Measurements from ENCODE around the gene PTGIR.

PTGIR gene

DNA sequence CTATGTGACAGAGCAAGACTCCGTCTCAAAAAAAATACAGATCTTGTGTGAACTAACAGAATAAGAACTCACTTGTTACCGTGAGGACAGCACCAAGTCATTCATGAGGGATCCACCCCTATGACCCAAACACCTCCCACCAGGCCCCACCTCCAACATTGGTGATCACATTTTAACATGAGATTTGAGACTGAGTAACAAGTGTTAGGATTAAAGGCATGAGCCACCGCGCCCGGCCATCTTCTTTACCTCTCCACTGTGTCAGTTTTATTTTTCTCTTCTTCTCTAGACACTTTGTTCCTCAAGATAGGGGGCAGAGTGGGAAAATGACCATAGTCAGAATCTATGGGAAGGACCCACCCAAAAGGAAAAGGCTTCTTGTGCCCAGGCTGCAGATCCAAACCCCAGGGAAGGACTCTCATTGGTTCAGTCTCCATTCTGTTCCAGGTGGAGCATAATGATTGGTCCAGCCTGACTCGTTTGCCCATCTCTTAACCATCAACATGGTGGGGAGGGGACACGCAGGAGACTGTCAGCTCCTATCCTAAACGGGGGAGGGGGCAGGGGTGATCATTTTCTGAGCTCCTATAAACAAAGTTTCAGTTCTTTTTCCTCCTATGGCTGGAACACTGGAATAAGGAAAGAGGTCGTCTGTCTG, 25.0 kb downstream of the PTGIR start:
- DNase-seq: no peak

DNA sequence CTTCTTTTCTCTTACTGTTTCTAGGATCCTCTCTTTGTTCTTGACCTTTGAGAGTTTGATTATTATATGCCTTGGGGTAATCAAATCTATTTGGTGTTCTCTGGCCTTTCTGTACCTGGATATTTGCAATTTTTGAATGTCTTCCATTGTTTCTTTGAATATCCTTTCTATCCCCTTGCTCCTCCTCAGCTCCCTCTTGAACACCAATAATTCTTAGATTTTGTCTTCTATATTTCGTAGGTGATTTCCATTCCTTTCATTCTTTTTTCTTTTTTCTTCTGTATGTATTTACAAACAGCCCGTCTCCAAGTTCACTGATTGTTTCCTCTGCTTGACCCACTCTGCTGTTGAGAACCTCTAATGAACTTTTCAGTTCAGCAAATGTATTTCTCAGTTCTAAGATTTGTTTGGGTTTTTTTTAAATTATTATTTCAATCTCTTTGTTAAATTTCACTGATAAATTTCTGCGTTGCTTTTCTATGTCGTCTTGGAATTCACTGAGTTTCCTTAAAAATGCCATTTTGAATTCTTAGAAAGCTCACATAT, 26.4 kb downstream of the PTGIR start:
- no peak for DNase-seq

DNA sequence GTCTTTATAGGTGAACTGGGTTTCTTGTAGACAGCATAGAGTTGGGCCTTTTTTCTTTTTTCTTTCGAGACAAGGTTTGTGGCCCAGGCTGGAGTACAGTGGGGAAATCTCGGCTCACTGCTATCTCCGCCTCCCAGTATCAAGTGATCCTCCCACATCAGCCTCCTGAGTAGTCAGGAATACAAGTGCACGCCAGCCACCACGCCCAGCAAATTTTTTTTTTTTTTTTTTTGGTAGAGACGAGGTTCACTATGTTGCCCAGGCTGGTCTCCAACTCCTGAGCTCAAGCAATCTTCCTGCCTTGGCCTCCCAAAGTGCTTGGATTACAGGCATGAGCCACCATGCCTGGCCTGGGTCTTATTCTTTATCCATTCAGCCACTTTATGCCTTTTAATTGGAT, 28.9 kb downstream of the PTGIR start:
- no peak for DNase-seq

DNA sequence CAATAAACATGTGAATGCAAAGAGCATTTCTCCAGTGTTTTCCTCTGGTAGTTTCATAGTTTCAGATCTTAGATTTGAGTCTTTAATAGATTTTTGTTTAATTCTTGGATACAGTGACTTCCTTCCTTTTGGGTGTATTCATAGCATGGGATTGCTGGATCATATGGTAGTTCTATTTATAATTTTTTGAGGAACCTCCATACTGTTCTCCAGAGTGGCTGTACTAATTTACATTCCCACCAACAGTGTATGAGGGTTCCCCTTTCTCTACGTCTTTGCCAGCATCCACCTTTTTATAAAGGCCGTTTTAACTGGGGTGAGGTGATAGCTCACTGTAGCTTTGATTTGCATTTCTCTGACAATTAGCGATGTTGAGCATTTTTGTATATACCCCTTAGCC, 33.0 kb downstream of the PTGIR start:
- no peak for DNase-seq

DNA sequence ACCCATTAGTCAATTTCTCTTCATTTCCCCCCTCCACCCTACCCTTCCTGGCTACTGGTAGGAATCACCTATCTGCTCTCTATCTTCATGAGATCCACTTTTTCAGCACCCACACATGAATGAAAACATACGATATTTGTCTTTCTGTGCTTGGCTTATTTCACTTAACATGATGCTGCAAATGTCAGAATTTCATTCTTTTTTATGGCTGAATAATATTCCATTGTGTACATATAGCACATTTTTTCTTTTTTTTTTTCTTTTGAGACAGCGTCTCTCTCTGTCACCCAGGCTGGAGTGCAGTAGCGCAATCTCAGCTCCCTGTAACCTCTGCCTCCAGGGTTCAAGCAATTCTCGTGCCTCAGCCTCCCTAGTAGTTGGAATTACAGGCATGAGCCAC, 33.6 kb downstream of the PTGIR start:
- DNase-seq: no peak

DNA sequence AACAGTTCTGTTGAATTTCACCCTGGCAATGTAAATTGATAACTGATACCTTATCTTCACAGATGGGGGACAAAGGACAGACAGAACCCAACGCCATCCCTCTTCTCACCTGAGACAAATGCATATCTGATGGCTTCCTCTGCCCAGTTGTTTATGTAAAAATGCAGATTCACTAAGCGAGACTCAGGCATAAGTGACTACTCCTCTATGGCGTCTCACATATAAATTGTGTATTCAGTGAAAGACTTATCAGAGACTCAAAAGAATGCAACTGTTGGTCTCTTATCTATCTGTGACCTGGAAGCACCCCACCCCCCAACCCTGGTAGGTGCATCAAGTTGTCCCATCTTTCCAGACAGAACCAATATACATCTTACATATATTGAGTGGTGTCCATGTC, 37.0 kb downstream of the PTGIR start:
- no peak for DNase-seq

DNA sequence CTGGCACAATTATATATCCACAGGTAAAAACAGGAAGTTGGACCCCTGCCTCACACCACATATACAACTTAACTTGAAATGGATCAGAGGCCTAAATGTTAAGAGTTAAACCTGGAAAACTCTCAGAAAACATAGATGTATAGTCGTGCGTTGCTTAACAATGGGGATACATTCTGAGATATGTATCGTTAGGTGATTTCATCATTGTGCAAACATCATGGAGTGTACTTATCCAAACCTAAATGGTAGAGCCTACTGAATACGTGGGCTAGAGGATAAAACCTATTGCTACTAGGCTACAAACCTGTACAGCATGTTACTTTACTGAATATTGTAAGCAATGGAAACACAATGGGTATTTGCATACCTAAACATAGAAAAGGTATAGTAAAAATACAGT, 38.6 kb downstream of the PTGIR start:
- DNase-seq: no peak

DNA sequence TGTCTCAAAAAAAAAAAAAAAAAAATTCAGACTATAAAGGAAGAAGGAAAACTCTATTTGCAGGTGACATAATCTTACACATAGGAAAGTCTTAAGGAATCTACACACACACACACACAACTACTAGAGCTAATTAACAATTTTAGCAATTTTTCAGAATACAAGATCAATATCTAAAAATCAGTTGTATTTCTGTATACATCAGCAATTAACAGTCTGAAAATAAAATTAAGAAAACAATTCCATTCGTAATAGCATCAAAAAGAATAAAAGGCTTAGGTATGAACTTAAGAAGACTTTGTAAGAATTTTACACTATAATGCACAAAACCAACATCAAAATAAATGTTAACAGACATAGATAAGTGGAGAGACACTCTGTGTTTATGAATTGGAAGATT, 39.4 kb downstream of the PTGIR start:
- DNase-seq: no peak

DNA sequence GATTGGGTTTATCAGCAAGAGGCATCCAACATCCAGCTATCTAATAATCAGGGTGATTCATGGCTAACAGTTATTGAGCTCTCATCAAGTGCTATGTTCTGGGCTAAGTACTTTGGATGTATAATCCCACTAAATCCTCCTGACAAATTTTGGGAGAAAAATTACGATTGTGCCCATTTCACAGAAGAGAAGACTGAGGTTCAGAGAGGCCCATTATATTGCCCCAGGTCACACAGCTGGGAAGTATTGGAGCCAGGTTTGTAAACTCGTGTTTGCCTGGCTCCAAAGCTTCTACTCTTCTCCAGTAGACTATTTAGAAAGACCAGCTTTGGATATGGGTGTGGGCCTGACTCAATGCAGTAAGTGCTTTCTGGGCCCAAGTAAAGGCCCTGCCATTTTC, 44.6 kb downstream of the PTGIR start:
- DNase-seq: no peak

DNA sequence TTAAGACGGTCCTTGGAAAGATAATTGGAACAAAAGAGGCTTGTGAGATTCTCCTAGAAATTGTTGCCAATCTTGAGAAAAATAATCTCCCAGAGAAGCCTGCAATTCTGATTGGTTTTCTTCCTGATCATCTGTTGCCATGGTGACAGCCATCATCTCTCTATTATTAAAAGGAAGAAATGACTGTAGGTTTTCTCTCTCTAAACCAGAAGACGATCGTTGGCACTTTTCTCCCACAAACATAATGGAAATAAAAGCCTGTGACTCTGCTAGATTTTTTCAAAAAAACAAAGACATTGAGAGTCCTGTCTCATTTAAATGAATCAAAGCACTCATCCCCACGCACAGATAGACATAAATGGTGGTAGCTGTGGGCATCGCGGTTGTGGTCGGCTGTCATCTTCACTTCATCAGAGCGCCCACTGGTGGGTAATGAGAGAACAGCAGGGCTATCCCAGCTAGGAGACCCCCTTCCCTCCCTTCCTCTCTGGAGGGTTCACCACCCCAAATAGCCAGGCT, 45.5 kb downstream of the PTGIR start:
- peak; percentile 47 for DNase-seq

DNA sequence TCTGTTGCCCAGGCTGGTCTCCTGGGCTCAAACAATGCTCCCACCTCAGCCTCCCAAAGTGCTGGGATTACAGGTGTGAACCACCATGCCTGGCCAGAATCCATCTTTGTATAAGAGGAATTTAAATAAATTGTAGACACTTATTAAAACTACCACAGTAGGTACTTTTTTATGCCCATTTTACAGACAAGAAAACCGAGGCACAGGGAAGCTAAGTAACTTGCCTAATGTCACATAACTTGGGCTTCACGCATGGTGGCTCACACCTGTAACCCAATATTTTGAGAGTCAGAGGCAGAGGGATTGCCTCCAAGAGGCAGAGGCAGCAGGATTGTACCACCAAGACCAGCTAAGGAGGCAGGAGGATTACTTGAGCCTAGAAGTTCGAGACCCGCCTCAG, 46.4 kb downstream of the PTGIR start:
- DNase-seq: no peak

DNA sequence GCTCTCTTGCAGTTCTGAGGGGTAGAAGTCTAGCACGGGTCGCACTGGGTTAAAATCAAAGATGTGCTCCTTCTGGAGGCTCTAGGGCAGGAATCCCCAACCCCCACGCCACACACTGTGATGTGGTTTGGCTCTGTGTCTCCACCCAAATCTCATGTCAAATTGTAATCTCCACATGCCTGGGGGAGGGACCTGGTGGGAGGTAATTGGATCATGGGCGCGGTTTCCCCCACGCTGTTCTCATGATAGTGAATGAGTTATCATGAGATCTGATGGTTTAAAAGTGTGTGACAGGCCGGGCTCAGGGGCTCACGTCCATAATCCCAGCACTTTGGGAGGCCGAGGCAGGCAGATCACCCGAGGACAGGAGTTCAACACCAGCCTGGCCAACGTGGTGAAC, 50.4 kb downstream of the PTGIR start:
- DNase-seq: peak; percentile 62

DNA sequence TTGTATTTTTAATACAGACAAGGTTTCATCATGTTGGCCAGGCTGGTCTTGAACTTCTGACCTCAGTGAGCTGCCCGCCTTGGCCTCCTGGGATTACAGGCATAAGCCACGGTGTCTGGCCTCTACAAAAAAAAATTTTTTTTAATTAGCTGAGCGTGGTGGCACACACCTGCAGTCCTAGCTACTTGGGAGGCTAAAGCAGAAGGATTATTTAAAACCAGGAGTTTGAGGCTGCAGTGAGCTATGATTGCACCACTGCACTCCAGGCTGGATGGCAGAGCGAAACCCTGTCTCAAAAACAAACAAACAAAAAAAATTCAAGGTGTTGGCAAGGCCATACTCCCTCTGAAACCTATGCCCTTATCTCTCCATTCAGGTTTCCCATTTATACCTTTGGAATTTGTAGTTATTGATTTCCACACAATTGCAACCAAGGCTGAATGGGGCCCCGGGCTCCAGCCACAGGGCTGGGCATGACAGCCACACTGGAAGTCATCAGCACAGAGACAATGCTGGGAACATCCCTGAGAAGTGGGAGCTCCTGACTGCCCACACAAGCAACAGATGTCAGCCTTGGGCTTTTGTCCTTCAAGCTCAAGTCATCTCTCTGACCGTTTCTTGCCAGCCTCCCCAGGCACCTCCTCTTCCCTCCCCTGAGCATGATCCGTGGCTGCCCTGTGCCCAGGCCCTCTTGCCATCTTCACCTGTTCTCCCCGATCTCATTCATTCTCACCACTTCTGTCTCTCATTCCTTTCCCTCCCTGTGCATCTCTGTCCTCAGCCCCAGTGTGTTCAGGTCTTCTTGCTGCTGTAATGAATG, 51.0 kb downstream of the PTGIR start:
- DNase-seq: no peak

DNA sequence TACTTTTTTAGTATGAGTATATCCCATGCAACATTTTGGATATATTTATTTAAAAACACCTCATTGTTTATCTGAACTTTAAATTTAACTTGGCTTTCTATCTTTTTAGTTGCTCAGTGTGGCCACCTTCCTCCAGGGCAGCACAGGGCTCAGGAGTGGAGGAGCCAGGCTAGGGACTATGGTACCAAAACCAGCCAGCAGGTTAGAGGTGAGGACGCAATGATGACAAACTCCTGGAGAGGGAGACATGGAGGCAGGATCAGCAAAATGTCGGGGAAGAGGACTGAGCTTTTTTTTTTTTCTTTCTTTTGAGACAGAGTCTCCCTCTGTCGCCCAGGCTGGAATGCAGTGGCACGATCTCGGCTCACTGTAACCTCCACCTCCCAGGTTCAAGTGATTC, 53.4 kb downstream of the PTGIR start:
- DNase-seq: peak; percentile 71
